Neural cell (in vitro differentiated cells): Measurements from ENCODE around the gene SMC3. TPM values are rescaled to one million over a fixed set of nuclear protein-coding genes. Genes with fewer than 3 reads are reported as not detected.

Source experiments
- H2AFZ ChIP-seq: fragments of 200-600, 300-800 bp; sonication (generic), shearing (Covaris generic); 2 replicates; pipeline ENCODE4 v1.6.0; 2014; ENCODE audit warnings: low read depth, mild to moderate bottlenecking, antibody characterized with exemption, low read length, moderate library complexity
- H3F3A ChIP-seq: fragments of 200-600 bp; shearing (Covaris generic); 2 replicates; pipeline ENCODE4 v1.6.1; 2016; ENCODE audit warnings: mild to moderate bottlenecking, moderate library complexity, mixed read lengths, antibody characterized with exemption, low read length; ENCODE audit not compliant: insufficient read depth, poor library complexity, severe bottlenecking
- H3K27ac ChIP-seq: fragments of 200-600, 300-800 bp; sonication (generic), shearing (Covaris generic); 2 replicates; pipeline ENCODE4 v1.5.1; 2014; ENCODE audit warnings: mild to moderate bottlenecking, low read length, moderate library complexity
- H3K27me3 ChIP-seq: fragments of 300-800, 200-600 bp; sonication (generic), shearing (Covaris generic); 2 replicates; pipeline ENCODE4 v1.6.0; 2014; ENCODE audit warnings: mild to moderate bottlenecking, low read depth, low read length, moderate library complexity; ENCODE audit not compliant: insufficient read depth
- H3K36me3 ChIP-seq: fragments of 300-800, 200-600 bp; sonication (generic), shearing (Covaris generic); 2 replicates; pipeline ENCODE4 v1.5.1; 2014; ENCODE audit warnings: mild to moderate bottlenecking, antibody characterized with exemption, low read length, moderate library complexity; ENCODE audit not compliant: insufficient read depth
- H3K4me2 ChIP-seq: fragments of 300-800, 200-600 bp; sonication (generic), shearing (Covaris generic); 2 replicates; pipeline ENCODE4 v1.6.0; 2014; ENCODE audit warnings: mild to moderate bottlenecking, low read length
- H3K4me3 ChIP-seq: fragments of 300-800, 200-600 bp; sonication (generic), shearing (Covaris generic); 2 replicates; pipeline ENCODE4 v1.5.1; 2014; ENCODE audit warnings: mild to moderate bottlenecking, low read length, moderate library complexity
- H3K79me2 ChIP-seq: fragments of 200-600 bp; shearing (Covaris generic); replicated peaks from 2 replicates; pipeline ENCODE4 v1.6.0; 2014; ENCODE audit warnings: mild to moderate bottlenecking, low read length, moderate library complexity; ENCODE audit not compliant: insufficient read depth
- H3K9ac ChIP-seq: fragments of 300-800, 200-600 bp; sonication (generic), shearing (Covaris generic); 2 replicates; pipeline ENCODE4 v1.6.1; 2016; ENCODE audit warnings: mild to moderate bottlenecking, low read length, mixed read lengths
- H3K9me2 ChIP-seq: fragments of 200-600 bp; shearing (Covaris generic); 2 replicates; pipeline ENCODE4 v1.6.1; 2016; ENCODE audit warnings: mild to moderate bottlenecking, low read length, mixed read lengths; ENCODE audit not compliant: insufficient read depth
- H3K9me3 ChIP-seq: fragments of 200-600, 300-800 bp; sonication (generic), shearing (Covaris generic); 2 replicates; pipeline ENCODE4 v1.6.1; 2016; ENCODE audit warnings: mild to moderate bottlenecking, mixed run types, low read length, moderate library complexity, mixed read lengths
- H4K20me1 ChIP-seq: fragments of 200-600 bp; shearing (Covaris generic); 2 replicates; pipeline ENCODE4 v1.6.1; 2016; ENCODE audit warnings: mild to moderate bottlenecking, mixed run types; ENCODE audit not compliant: insufficient read depth
- EP300 ChIP-seq: fragments of 450-650 bp; conservative IDR thresholded peaks from 2 replicates; pipeline ENCODE4 v1.6.1; 2014; ENCODE audit warnings: antibody characterized with exemption, mild to moderate bottlenecking, moderate library complexity; ENCODE audit not compliant: poor library complexity, severe bottlenecking
- EZH2 ChIP-seq: fragments of 200-600, 300-800 bp; shearing (Covaris generic), sonication (generic); IDR thresholded peaks from 2 replicates; pipeline ENCODE4 v1.6.1; 2014; ENCODE audit warnings: antibody characterized with exemption, low read length, borderline replicate concordance, mild to moderate bottlenecking; ENCODE audit not compliant: insufficient read depth, poor library complexity, severe bottlenecking
- MXI1 ChIP-seq: fragments of 450-650 bp; conservative IDR thresholded peaks from 2 replicates; pipeline ENCODE4 v1.6.1; 2014; ENCODE audit warnings: antibody characterized with exemption, mild to moderate bottlenecking; ENCODE audit not compliant: poor library complexity, severe bottlenecking
- POLR2AphosphoS5 ChIP-seq: IDR thresholded peaks from 2 replicates; pipeline ENCODE4 v1.6.1; 2012
- RAD21 ChIP-seq: fragments of 450-650 bp; conservative IDR thresholded peaks from 2 replicates; pipeline ENCODE4 v1.6.1; 2014; ENCODE audit warnings: antibody characterized with exemption, mild to moderate bottlenecking, moderate library complexity
- SMC3 ChIP-seq: fragments of 450-650 bp; conservative IDR thresholded peaks from 2 replicates; pipeline ENCODE4 v1.6.1; 2014; ENCODE audit warnings: antibody characterized with exemption, mild to moderate bottlenecking, moderate library complexity; ENCODE audit not compliant: poor library complexity
- TAF1 ChIP-seq: IDR thresholded peaks from 2 replicates; pipeline ENCODE4 v1.6.1; 2012; ENCODE audit warnings: low read depth
- polyA plus RNA-seq: library from polyadenylated mRNA; depleted of rRNA; stranded (reverse); fragments of >200 nt; gene quantifications from 2 replicates; pipeline ENCODE4 v1.2.3, GENCODE V29; 2014
- TF ChIP-seq, protein P1 (sequence below): fragments of 450-650 bp; IDR thresholded peaks from 2 replicates; pipeline ENCODE4 v1.5.1; 2014; ENCODE audit warnings: antibody characterized with exemption, mild to moderate bottlenecking, moderate library complexity; ENCODE audit not compliant: poor library complexity, severe bottlenecking
- TF ChIP-seq, protein P2 (sequence below): IDR thresholded peaks from 2 replicates; pipeline ENCODE4 v1.6.1; 2012; ENCODE audit warnings: borderline replicate concordance

Gene SMC3
- polyA plus RNA-seq, 1 donor from 2014 or later: 67.7 TPM

- Histone ChIP-seq H3K27me3 (no peaks in the 10 kb centered on the region), H2AFZ (no peak overlapping the region), H3K36me3 (no peaks in the 10 kb centered on the region), H3K4me3 (no peak overlapping the region), H3F3A (no peaks in the 10 kb centered on the region), H3K9me3 (no peaks in the 10 kb centered on the region), H3K9ac (no peak overlapping the region), H3K4me2 (no peak overlapping the region), H3K79me2 (no peaks in the 10 kb centered on the region), H4K20me1 (no peaks in the 10 kb centered on the region), H3K27ac (no peak overlapping the region), H3K9me2 (no peaks in the 10 kb centered on the region)
- TF ChIP-seq TAF1: no peak
- no peak for TF ChIP-seq SMC3
Observed at GRCh38 chr10:110612087-110612486, 44.6 kb downstream of the SMC3 start.

- Histone ChIP-seq H3K4me3 (no peak overlapping the region), H3K27ac (no peak overlapping the region), H3K27me3 (no peaks in the 10 kb centered on the region), H3K4me2 (no peak overlapping the region), H2AFZ (no peak overlapping the region), H3K79me2 (no peaks in the 10 kb centered on the region), H3K9ac (no peak overlapping the region), H3K9me2 (no peaks in the 10 kb centered on the region), H3F3A (no peaks in the 10 kb centered on the region), H4K20me1 (no peaks in the 10 kb centered on the region), H3K36me3 (no peaks in the 10 kb centered on the region), H3K9me3 (no peaks in the 10 kb centered on the region)
- TF ChIP-seq EZH2 (no peak), EP300 (no peak), MXI1 (no peak), RAD21 (no peak), POLR2AphosphoS5 (no peak), SMC3 (no peak), TAF1 (no peak)
- TF ChIP-seq, protein P1, sequence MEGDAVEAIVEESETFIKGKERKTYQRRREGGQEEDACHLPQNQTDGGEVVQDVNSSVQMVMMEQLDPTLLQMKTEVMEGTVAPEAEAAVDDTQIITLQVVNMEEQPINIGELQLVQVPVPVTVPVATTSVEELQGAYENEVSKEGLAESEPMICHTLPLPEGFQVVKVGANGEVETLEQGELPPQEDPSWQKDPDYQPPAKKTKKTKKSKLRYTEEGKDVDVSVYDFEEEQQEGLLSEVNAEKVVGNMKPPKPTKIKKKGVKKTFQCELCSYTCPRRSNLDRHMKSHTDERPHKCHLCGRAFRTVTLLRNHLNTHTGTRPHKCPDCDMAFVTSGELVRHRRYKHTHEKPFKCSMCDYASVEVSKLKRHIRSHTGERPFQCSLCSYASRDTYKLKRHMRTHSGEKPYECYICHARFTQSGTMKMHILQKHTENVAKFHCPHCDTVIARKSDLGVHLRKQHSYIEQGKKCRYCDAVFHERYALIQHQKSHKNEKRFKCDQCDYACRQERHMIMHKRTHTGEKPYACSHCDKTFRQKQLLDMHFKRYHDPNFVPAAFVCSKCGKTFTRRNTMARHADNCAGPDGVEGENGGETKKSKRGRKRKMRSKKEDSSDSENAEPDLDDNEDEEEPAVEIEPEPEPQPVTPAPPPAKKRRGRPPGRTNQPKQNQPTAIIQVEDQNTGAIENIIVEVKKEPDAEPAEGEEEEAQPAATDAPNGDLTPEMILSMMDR: no peak
- TF ChIP-seq, protein P2, sequence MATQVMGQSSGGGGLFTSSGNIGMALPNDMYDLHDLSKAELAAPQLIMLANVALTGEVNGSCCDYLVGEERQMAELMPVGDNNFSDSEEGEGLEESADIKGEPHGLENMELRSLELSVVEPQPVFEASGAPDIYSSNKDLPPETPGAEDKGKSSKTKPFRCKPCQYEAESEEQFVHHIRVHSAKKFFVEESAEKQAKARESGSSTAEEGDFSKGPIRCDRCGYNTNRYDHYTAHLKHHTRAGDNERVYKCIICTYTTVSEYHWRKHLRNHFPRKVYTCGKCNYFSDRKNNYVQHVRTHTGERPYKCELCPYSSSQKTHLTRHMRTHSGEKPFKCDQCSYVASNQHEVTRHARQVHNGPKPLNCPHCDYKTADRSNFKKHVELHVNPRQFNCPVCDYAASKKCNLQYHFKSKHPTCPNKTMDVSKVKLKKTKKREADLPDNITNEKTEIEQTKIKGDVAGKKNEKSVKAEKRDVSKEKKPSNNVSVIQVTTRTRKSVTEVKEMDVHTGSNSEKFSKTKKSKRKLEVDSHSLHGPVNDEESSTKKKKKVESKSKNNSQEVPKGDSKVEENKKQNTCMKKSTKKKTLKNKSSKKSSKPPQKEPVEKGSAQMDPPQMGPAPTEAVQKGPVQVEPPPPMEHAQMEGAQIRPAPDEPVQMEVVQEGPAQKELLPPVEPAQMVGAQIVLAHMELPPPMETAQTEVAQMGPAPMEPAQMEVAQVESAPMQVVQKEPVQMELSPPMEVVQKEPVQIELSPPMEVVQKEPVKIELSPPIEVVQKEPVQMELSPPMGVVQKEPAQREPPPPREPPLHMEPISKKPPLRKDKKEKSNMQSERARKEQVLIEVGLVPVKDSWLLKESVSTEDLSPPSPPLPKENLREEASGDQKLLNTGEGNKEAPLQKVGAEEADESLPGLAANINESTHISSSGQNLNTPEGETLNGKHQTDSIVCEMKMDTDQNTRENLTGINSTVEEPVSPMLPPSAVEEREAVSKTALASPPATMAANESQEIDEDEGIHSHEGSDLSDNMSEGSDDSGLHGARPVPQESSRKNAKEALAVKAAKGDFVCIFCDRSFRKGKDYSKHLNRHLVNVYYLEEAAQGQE: no peak
Observed at GRCh38 chr10:110612629-110613028, 45.1 kb downstream of the SMC3 start.
